PC-9 (cell line): Measurements from ENCODE around the gene ZNF385B.
"Not testable (repeated sequence)": the region's sequence is repeated elsewhere in the genome, so short reads cannot be mapped to it uniquely, and the experiment has no call there.

Experiments
- CTCF ChIP-seq: fragments of 200-600 bp; sonication (generic); conservative IDR thresholded peaks from 2 replicates; pipeline ENCODE4 v1.6.1; 2017; ENCODE audit warnings: mixed run types, antibody characterized with exemption, mild to moderate bottlenecking, moderate library complexity
- EZH2 ChIP-seq: fragments of 200-600 bp; sonication (generic); IDR thresholded peaks from 2 replicates; pipeline ENCODE4 v1.8.0; 2017; ENCODE audit warnings: antibody characterized with exemption, low read depth

- TF ChIP-seq CTCF, EZH2: not testable (repeated sequence)
Measured at GRCh38 chr2:179631769-179632385, 229.5 kb downstream of the ZNF385B start.
